Measurements from ENCODE around the gene MGAT3. TPM values are rescaled to one million over a fixed set of nuclear protein-coding genes. Genes with fewer than 3 reads are reported as not detected.

Gene MGAT3
- total RNA-seq, 1 donor from 2014 or later, result 32.7 TPM

GRCh38 chr22:39432361-39432811 is 24.4 kb upstream of the MGAT3 start:
- Mint-ChIP-seq H3K27ac (no peak overlapping the region), H3K36me3 (ENCODE audit: insufficient read depth) (peaks cover 2% of the 10 kb centered on the region), H3K9me3 (ENCODE audit: low read depth) (no peaks in the 10 kb centered on the region), H3K4me1 (ENCODE audit: low read depth) (peaks cover 4% of the 10 kb centered on the region), H3K4me3 (ENCODE audit: low read depth) (no peak overlapping the region), H3K27me3 (no peaks in the 10 kb centered on the region)
- TF ChIP-seq CTCF (IDR thresholded peaks at IDR 0.05; ENCODE audit: unreplicated experiment), result no peak
- no peak for DNase-seq (ENCODE audit: low spot score, unreplicated experiment)

- H3K27me3 Mint-ChIP-seq, result no peaks in the 10 kb centered on the region
- H3K4me1 Mint-ChIP-seq (ENCODE audit: low read depth), result peaks cover 4% of the 10 kb centered on the region
- DNase-seq (ENCODE audit: low spot score, unreplicated experiment), result no peak
- H3K36me3 Mint-ChIP-seq (ENCODE audit: insufficient read depth), result peaks cover 2% of the 10 kb centered on the region
- H3K4me3 Mint-ChIP-seq (ENCODE audit: low read depth), result no peak overlapping the region
- no peak overlapping the region for H3K27ac Mint-ChIP-seq
- no peaks in the 10 kb centered on the region for H3K9me3 Mint-ChIP-seq (ENCODE audit: low read depth)
- no peak for TF ChIP-seq CTCF (IDR thresholded peaks at IDR 0.05; ENCODE audit: unreplicated experiment)
Measured at GRCh38 chr22:39433476-39434242, 23.2 kb upstream of the MGAT3 start.

GRCh38 chr22:39434243-39434653 is 22.6 kb upstream of the MGAT3 start:
- peaks cover 2% of the 10 kb centered on the region for H3K36me3 Mint-ChIP-seq (ENCODE audit: insufficient read depth)
- no peaks in the 10 kb centered on the region for H3K9me3 Mint-ChIP-seq (ENCODE audit: low read depth)
- peaks cover 4% of the 10 kb centered on the region for H3K4me1 Mint-ChIP-seq (ENCODE audit: low read depth)
- no peak for DNase-seq (ENCODE audit: low spot score, unreplicated experiment)
- TF ChIP-seq CTCF (IDR thresholded peaks at IDR 0.05; ENCODE audit: unreplicated experiment), result no peak
- no peak overlapping the region for H3K4me3 Mint-ChIP-seq (ENCODE audit: low read depth)
- H3K27me3 Mint-ChIP-seq, result peaks cover 4% of the 10 kb centered on the region
- no peak overlapping the region for H3K27ac Mint-ChIP-seq

GRCh38 chr22:39434721-39435120 is 22.1 kb upstream of the MGAT3 start:
- Mint-ChIP-seq H3K9me3 (ENCODE audit: low read depth) (no peaks in the 10 kb centered on the region), H3K4me1 (ENCODE audit: low read depth) (peaks cover 4% of the 10 kb centered on the region), H3K27me3 (peaks cover 5% of the 10 kb centered on the region), H3K27ac (no peak overlapping the region), H3K4me3 (ENCODE audit: low read depth) (no peak overlapping the region), H3K36me3 (ENCODE audit: insufficient read depth) (peaks cover 2% of the 10 kb centered on the region)
- TF ChIP-seq CTCF (IDR thresholded peaks at IDR 0.05; ENCODE audit: unreplicated experiment), result no peak
- DNase-seq (ENCODE audit: low spot score, unreplicated experiment), result no peak

- no peak for TF ChIP-seq CTCF (IDR thresholded peaks at IDR 0.05; ENCODE audit: unreplicated experiment)
- no peak for DNase-seq (ENCODE audit: low spot score, unreplicated experiment)
- Mint-ChIP-seq H3K4me3 (ENCODE audit: low read depth) (no peak overlapping the region), H3K36me3 (ENCODE audit: insufficient read depth) (peaks cover under 1% of the 10 kb centered on the region), H3K27ac (no peak overlapping the region), H3K9me3 (ENCODE audit: low read depth) (no peaks in the 10 kb centered on the region), H3K27me3 (peaks cover 5% of the 10 kb centered on the region), H3K4me1 (ENCODE audit: low read depth) (peaks cover 4% of the 10 kb centered on the region)
Measured at GRCh38 chr22:39435616-39436015, 21.2 kb upstream of the MGAT3 start.

Measured in progenitor cell of endocrine pancreas (in vitro differentiated cells).